BE2C (cell line): ENCODE data around the gene ACTRT2.

Experiments used
- DNase-seq: peaks from one replicate; pipeline ENCODE4 v3.0.0-alpha.2; 2020
- H3K27me3 ChIP-seq: fragments of 250-450 bp; sonication (Bioruptor Pico); 2 replicates; pipeline ENCODE4 v1.5.1; 2020; ENCODE audit warnings: mild to moderate bottlenecking
- H3K36me3 ChIP-seq: fragments of 250-450 bp; sonication (Bioruptor Pico); 2 replicates; pipeline ENCODE4 v1.5.1; 2020; ENCODE audit warnings: mild to moderate bottlenecking
- H3K4me1 ChIP-seq: fragments of 250-450 bp; sonication (Bioruptor Pico); 2 replicates; pipeline ENCODE4 v1.5.1; 2020
- H3K4me3 ChIP-seq: 2 replicates; pipeline ENCODE4 v1.5.1; 2011; ENCODE audit warnings: low read depth, low read length
- H3K9me3 ChIP-seq: fragments of 250-450 bp; sonication (Bioruptor Pico); 2 replicates; pipeline ENCODE4 v1.5.1; 2020
- CTCF ChIP-seq: IDR thresholded peaks from 2 replicates; pipeline ENCODE4 v1.5.1; 2012; ENCODE audit warnings: mild to moderate bottlenecking, low read depth, low read length

ACTRT2 gene

GRCh38 chr1:3000214-3000613 is 21.1 kb upstream of the ACTRT2 start:
- no peak for TF ChIP-seq CTCF

GRCh38 chr1:3000671-3001470 is 20.4 kb upstream of the ACTRT2 start:
- no peaks in the 10 kb centered on the region for H3K9me3 ChIP-seq

More at GRCh38 chr1:3000214-3000613, 21.1 kb upstream of the ACTRT2 start:
- Histone ChIP-seq H3K9me3 (no peaks in the 10 kb centered on the region), H3K27me3 (peaks cover 5% of the 10 kb centered on the region; the same call in 1 of the 2 replicates), H3K36me3 (no peaks in the 10 kb centered on the region), H3K4me1 (no peaks in the 10 kb centered on the region), H3K4me3 (no peak overlapping the region)
- no peak for DNase-seq

GRCh38 chr1:3001471-3002348 is 19.6 kb upstream of the ACTRT2 start:
- Histone ChIP-seq H3K4me3 (no peak overlapping the region), H3K9me3 (no peaks in the 10 kb centered on the region), H3K36me3 (no peaks in the 10 kb centered on the region), H3K27me3 (peaks cover 5% of the 10 kb centered on the region; the same call in 1 of the 2 replicates), H3K4me1 (no peaks in the 10 kb centered on the region)
- TF ChIP-seq CTCF: no peak
- no peak for DNase-seq

More at GRCh38 chr1:3000671-3001470, 20.4 kb upstream of the ACTRT2 start:
- TF ChIP-seq CTCF: no peak
- H3K4me1 ChIP-seq: no peaks in the 10 kb centered on the region
- no peak for DNase-seq
- no peaks in the 10 kb centered on the region for H3K36me3 ChIP-seq
- no peak overlapping the region for H3K4me3 ChIP-seq
- H3K27me3 ChIP-seq: peaks cover 5% of the 10 kb centered on the region; the same call in 1 of the 2 replicates

GRCh38 chr1:3002349-3003038 is 18.8 kb upstream of the ACTRT2 start:
- no peaks in the 10 kb centered on the region for H3K4me1 ChIP-seq
- no peak for TF ChIP-seq CTCF
- H3K4me3 ChIP-seq: no peak overlapping the region
- no peaks in the 10 kb centered on the region for H3K36me3 ChIP-seq
- peaks cover 5% of the 10 kb centered on the region; the same call in 1 of the 2 replicates for H3K27me3 ChIP-seq
- no peaks in the 10 kb centered on the region for H3K9me3 ChIP-seq
- DNase-seq: no peak

- no peaks in the 10 kb centered on the region for H3K9me3 ChIP-seq
- TF ChIP-seq CTCF: no peak
- H3K36me3 ChIP-seq: no peaks in the 10 kb centered on the region
- H3K4me3 ChIP-seq: no peak overlapping the region
- H3K4me1 ChIP-seq: no peaks in the 10 kb centered on the region
- peaks cover 5% of the 10 kb centered on the region; the same call in 1 of the 2 replicates for H3K27me3 ChIP-seq
- DNase-seq: no peak
Measured at GRCh38 chr1:3003039-3003940, 18.0 kb upstream of the ACTRT2 start.
